ENCODE data around the gene ACTL7A.

ACTL7A gene

DNA sequence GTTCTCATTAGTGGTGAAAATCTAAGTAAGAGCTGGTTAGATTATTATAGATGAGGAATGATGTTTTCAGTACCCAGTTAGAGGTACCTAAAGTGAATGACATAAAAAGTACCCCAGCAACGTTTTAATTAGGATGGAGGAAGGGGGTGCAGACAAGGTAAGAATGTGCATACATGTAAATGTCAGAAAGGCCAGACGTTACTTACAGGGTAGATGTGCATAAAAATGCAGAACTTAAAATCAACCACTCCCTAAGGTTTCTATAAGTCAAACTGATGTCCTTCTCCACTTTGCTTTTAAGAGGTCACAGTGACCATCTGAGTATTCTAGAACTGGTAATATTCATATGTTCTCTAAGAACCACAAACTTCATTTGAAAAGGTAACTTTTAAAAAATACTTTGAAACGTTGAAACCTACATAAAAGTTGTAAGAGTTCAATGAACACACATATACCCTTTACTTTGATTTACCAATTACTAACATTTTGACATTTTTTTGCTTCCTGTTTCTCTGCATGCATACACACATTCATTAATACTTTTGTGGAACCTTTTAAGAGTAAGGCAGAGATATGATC lies 18.8 kb downstream of the ACTL7A start:
- Histone ChIP-seq H3K4me2 (ENCODE audit: low read length) (no peak overlapping the region), H2AFZ (ENCODE audit: insufficient read depth, low read length, poor library complexity) (no peak overlapping the region), H3K79me2 (ENCODE audit: control insufficient read depth, insufficient read depth, low read length, poor library complexity) (no peaks in the 10 kb centered on the region), H4K12ac (ENCODE audit: low read depth, low read length) (no peak overlapping the region), H4K91ac (ENCODE audit: low read depth, low read length) (no peak overlapping the region), H2AK5ac (ENCODE audit: low read length) (no peak overlapping the region), H3K27me3 (ENCODE audit: insufficient read depth, low read length) (no peaks in the 10 kb centered on the region), H2BK12ac (ENCODE audit: low read length) (no peak overlapping the region), H3K18ac (ENCODE audit: low read length) (no peak overlapping the region), H3K79me1 (ENCODE audit: low read length) (no peaks in the 10 kb centered on the region), H3K36me3 (ENCODE audit: control insufficient read depth in 1 of 2, insufficient read depth in 2 of 2, low read length in 2 of 2) (peaks cover 17 to 25% of the 10 kb centered on the region in 2 experiments), H2BK120ac (ENCODE audit: insufficient read depth, low read length, poor library complexity) (no peak overlapping the region), H3K4me3 (ENCODE audit: low read depth, low read length) (no peak overlapping the region), H3K23ac (ENCODE audit: low read length) (no peak overlapping the region), H3K4ac (ENCODE audit: low read depth, low read length) (no peak overlapping the region), H3K14ac (ENCODE audit: low read length) (no peak overlapping the region), H4K8ac (ENCODE audit: low read depth, low read length) (no peak overlapping the region), H3K27ac (ENCODE audit: low read depth, low read length) (no peak overlapping the region), H3K9ac (ENCODE audit: low read length) (no peak overlapping the region), H3K9me3 (ENCODE audit: insufficient read depth, low read depth, low read length) (no peaks in the 10 kb centered on the region), H2BK5ac (ENCODE audit: low read depth, low read length, poor library complexity) (no peak overlapping the region), H3K4me1 (ENCODE audit: control insufficient read depth in 1 of 2, insufficient read depth in 2 of 2, low read length in 2 of 2) (no peaks in the 10 kb centered on the region)
- WGBS (ENCODE audit: extremely low coverage, insufficient coverage, insufficient read length) = no CpG with 5 or more reads among the region's 3 CpGs
- DNase-seq = no peak

DNA sequence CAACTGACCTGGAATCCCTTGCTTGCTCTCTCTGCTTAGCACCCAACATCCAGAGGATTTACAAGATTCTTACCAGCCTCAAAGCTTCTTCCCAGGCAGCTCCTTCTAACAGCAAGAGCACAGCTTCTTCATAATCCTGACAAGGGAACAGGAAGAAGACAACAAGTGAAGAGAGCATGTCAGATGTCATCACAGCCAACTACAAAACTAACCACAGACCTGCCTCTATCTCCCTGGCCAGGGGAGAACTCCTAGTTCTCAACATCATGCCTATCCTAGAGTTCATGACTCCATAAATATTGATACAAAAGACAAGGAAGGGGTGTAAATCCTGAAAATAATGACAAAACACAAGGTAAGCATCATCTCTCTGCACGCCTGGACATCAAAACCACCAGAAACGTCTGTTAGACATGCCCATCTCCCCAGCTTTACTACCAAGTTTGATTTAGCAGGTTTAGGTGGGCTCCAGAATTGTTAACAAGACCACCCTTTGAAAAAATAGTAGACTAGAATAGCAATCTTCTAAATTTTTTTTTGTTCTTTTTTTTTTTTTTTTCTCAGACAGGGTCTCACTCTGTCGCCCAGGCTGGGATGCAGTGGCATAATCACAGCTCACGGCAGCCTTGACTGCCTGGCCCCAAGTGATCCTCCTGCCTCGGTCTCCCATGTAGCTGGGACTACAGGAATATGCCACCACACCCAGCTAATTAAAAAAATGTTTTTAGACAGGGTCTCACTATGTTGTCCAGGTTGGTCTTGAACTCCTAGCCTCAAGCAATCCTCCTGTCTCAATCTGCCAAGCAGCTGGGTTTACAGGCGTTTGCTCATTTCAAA lies 20.2 kb downstream of the ACTL7A start:
- H3K79me2 ChIP-seq (ENCODE audit: control insufficient read depth, insufficient read depth, low read length, poor library complexity) = no peaks in the 10 kb centered on the region
- no peak overlapping the region for H2AFZ ChIP-seq (ENCODE audit: insufficient read depth, low read length, poor library complexity)
- no peak overlapping the region for H2BK5ac ChIP-seq (ENCODE audit: low read depth, low read length, poor library complexity)
- H3K4ac ChIP-seq (ENCODE audit: low read depth, low read length) = no peak overlapping the region
- no peak overlapping the region for H3K4me2 ChIP-seq (ENCODE audit: low read length)
- no peak overlapping the region for H3K14ac ChIP-seq (ENCODE audit: low read length)
- H3K4me3 ChIP-seq (ENCODE audit: low read depth, low read length) = no peak overlapping the region
- H3K36me3 ChIP-seq (ENCODE audit: control insufficient read depth in 1 of 2, insufficient read depth in 2 of 2, low read length in 2 of 2) = peaks cover 11 to 25% of the 10 kb centered on the region in 2 experiments
- no peak overlapping the region for H3K27ac ChIP-seq (ENCODE audit: low read depth, low read length)
- no peak overlapping the region for H3K23ac ChIP-seq (ENCODE audit: low read length)
- no peak overlapping the region for H2BK120ac ChIP-seq (ENCODE audit: insufficient read depth, low read length, poor library complexity)
- no peak overlapping the region for H2AK5ac ChIP-seq (ENCODE audit: low read length)
- no peak overlapping the region for H4K12ac ChIP-seq (ENCODE audit: low read depth, low read length)
- H3K27me3 ChIP-seq (ENCODE audit: insufficient read depth, low read length) = no peaks in the 10 kb centered on the region
- H3K9me3 ChIP-seq (ENCODE audit: insufficient read depth, low read depth, low read length) = no peaks in the 10 kb centered on the region
- no peaks in the 10 kb centered on the region for H3K4me1 ChIP-seq (ENCODE audit: control insufficient read depth in 1 of 2, insufficient read depth in 2 of 2, low read length in 2 of 2)
- no CpG with 5 or more reads among the region's 6 CpGs for WGBS (ENCODE audit: extremely low coverage, insufficient coverage, insufficient read length)
- H4K8ac ChIP-seq (ENCODE audit: low read depth, low read length) = no peak overlapping the region
- no peak for DNase-seq
- no peak overlapping the region for H4K91ac ChIP-seq (ENCODE audit: low read depth, low read length)
- H2BK12ac ChIP-seq (ENCODE audit: low read length) = no peak overlapping the region
- no peak overlapping the region for H3K18ac ChIP-seq (ENCODE audit: low read length)
- H3K9ac ChIP-seq (ENCODE audit: low read length) = no peak overlapping the region
- no peaks in the 10 kb centered on the region for H3K79me1 ChIP-seq (ENCODE audit: low read length)

DNA sequence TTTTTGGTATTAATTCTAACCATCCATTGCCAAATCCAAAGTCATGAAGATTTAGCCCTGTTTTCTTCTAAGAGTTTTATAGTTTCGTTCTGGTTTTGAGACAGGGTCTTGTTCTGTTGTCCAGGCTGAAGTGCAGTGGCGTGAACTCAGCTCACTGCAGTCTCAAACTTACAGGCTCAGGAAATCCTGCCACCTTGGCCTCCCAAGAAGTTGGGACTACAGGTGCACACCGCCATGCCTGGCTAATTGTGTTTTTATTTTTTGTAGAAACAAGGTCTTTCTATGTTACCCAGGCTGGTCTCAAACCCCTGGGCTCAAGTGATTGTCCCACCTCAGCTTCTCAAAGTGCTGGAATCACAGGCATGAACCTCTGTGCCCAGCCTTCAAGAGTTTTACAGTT lies 21.0 kb downstream of the ACTL7A start:
- Histone ChIP-seq H2BK120ac (ENCODE audit: insufficient read depth, low read length, poor library complexity) (no peak overlapping the region), H4K12ac (ENCODE audit: low read depth, low read length) (no peak overlapping the region), H2AK5ac (ENCODE audit: low read length) (no peak overlapping the region), H2AFZ (ENCODE audit: insufficient read depth, low read length, poor library complexity) (no peak overlapping the region), H3K14ac (ENCODE audit: low read length) (no peak overlapping the region), H3K18ac (ENCODE audit: low read length) (no peak overlapping the region), H3K79me1 (ENCODE audit: low read length) (no peaks in the 10 kb centered on the region), H3K9me3 (ENCODE audit: insufficient read depth, low read depth, low read length) (no peaks in the 10 kb centered on the region), H3K27me3 (ENCODE audit: insufficient read depth, low read length) (no peaks in the 10 kb centered on the region), H3K4me3 (ENCODE audit: low read depth, low read length) (no peak overlapping the region), H4K8ac (ENCODE audit: low read depth, low read length) (no peak overlapping the region), H3K4me1 (ENCODE audit: control insufficient read depth in 1 of 2, insufficient read depth in 2 of 2, low read length in 2 of 2) (no peaks in the 10 kb centered on the region), H2BK5ac (ENCODE audit: low read depth, low read length, poor library complexity) (no peak overlapping the region), H2BK12ac (ENCODE audit: low read length) (no peak overlapping the region), H3K23ac (ENCODE audit: low read length) (no peak overlapping the region), H3K36me3 (ENCODE audit: control insufficient read depth in 1 of 2, insufficient read depth in 2 of 2, low read length in 2 of 2) (peaks cover 11 to 23% of the 10 kb centered on the region in 2 experiments), H3K9ac (ENCODE audit: low read length) (no peak overlapping the region), H3K79me2 (ENCODE audit: control insufficient read depth, insufficient read depth, low read length, poor library complexity) (no peaks in the 10 kb centered on the region), H3K4ac (ENCODE audit: low read depth, low read length) (no peak overlapping the region), H3K4me2 (ENCODE audit: low read length) (no peak overlapping the region), H3K27ac (ENCODE audit: low read depth, low read length) (no peak overlapping the region), H4K91ac (ENCODE audit: low read depth, low read length) (no peak overlapping the region)
- no peak for DNase-seq
- WGBS (ENCODE audit: extremely low coverage, insufficient coverage, insufficient read length) = no CpG with 5 or more reads among the region's 3 CpGs

DNA sequence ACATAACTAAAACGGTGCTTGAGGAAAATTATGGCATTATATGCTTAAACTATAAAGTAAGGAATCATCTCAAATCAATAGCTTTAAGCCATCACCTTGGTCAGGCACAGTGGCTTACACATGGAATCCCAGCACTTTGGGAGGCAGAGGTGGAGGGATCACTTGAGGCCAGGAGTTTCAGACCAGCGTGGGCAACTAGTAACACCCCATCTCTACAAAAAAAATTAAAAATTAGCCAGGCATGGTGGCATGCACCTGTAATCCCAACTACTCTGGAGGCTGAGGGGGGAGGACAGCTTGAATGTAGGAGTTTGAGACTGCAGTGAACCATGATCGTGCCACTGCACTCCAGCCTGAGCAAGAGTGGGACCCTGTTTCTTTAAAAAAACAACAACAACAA lies 22.6 kb downstream of the ACTL7A start:
- Histone ChIP-seq H3K79me2 (ENCODE audit: control insufficient read depth, insufficient read depth, low read length, poor library complexity) (no peaks in the 10 kb centered on the region), H3K4me3 (ENCODE audit: low read depth, low read length) (no peak overlapping the region), H4K8ac (ENCODE audit: low read depth, low read length) (no peak overlapping the region), H3K27ac (ENCODE audit: low read depth, low read length) (no peak overlapping the region), H2BK5ac (ENCODE audit: low read depth, low read length, poor library complexity) (no peak overlapping the region), H3K14ac (ENCODE audit: low read length) (no peak overlapping the region), H3K4me1 (ENCODE audit: control insufficient read depth in 1 of 2, insufficient read depth in 2 of 2, low read length in 2 of 2) (no peaks in the 10 kb centered on the region), H3K4me2 (ENCODE audit: low read length) (no peak overlapping the region), H4K91ac (ENCODE audit: low read depth, low read length) (no peak overlapping the region), H3K18ac (ENCODE audit: low read length) (no peak overlapping the region), H2BK12ac (ENCODE audit: low read length) (no peak overlapping the region), H3K23ac (ENCODE audit: low read length) (no peak overlapping the region), H2BK120ac (ENCODE audit: insufficient read depth, low read length, poor library complexity) (no peak overlapping the region), H3K9me3 (ENCODE audit: insufficient read depth, low read depth, low read length) (no peaks in the 10 kb centered on the region), H3K36me3 (ENCODE audit: control insufficient read depth in 1 of 2, insufficient read depth in 2 of 2, low read length in 2 of 2) (peaks cover 8 to 13% of the 10 kb centered on the region in 2 experiments), H2AFZ (ENCODE audit: insufficient read depth, low read length, poor library complexity) (no peak overlapping the region), H3K27me3 (ENCODE audit: insufficient read depth, low read length) (no peaks in the 10 kb centered on the region), H2AK5ac (ENCODE audit: low read length) (no peak overlapping the region), H4K12ac (ENCODE audit: low read depth, low read length) (no peak overlapping the region), H3K79me1 (ENCODE audit: low read length) (no peaks in the 10 kb centered on the region), H3K4ac (ENCODE audit: low read depth, low read length) (no peak overlapping the region), H3K9ac (ENCODE audit: low read length) (no peak overlapping the region)
- WGBS (ENCODE audit: extremely low coverage, insufficient coverage, insufficient read length) = no CpG with 5 or more reads among the region's 3 CpGs
- no peak for DNase-seq

Measured in trophoblast cell (in vitro differentiated cells and primary cell).